AG09309 (cell line): ENCODE results near the gene APPL2.
A peak's percentile ranks its signal among the peaks of the same experiment; 100 is the strongest.

Source experiments
- DNase-seq: peaks from one replicate; pipeline ENCODE4 v3.0.0-alpha.2; 2010; ENCODE audit warnings: low read depth
- H3K4me3 ChIP-seq: 2 replicates; pipeline ENCODE4 v1.5.1; 2011; ENCODE audit warnings: mild to moderate bottlenecking, low read depth, low read length, moderate library complexity; ENCODE audit not compliant: control insufficient read depth
- TF ChIP-seq, protein P1 (sequence below): IDR thresholded peaks from 2 replicates; pipeline ENCODE4 v1.5.1; 2011; ENCODE audit warnings: mild to moderate bottlenecking, low read depth, low read length, inconsistent platforms; ENCODE audit not compliant: insufficient read depth, control insufficient read depth; ENCODE audit errors: missing control alignments

APPL2 gene

DNA sequence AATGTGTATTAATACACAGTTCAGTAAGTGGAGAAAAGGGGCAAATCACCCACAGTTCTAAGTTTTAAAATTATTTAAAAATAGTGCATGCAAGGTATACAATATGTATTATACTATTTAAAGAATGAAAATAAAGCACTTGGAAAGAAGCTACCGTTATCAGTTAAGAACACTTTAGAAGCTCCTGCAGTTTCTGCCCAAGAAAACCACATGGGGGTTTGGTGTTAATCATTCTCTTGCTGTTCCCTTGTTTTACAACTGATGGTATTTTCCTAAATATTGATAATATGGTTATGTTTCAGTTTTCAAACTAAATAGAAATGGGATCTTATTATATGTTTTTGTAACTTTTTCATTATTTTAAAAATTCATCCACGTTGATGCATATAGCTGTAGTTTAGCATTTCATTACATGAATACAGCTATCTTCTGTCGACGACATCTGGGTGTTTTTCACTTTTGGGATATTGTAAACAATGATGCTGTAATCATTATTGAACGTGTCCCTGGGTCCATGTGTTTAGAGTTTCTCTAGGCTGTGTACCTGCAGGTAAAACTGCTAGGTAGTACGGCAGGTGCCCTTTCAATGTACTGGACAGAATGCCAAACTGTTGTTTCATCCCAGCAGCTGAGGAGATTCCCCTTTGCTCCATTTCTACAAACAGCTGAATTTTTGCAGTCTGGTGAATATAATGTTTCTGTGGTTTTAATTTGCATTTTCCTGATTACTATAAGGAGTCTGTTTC is 64.1 kb downstream of the APPL2 start:
- no peak overlapping the region for H3K4me3 ChIP-seq
- no peak for DNase-seq
- TF ChIP-seq, protein P1, sequence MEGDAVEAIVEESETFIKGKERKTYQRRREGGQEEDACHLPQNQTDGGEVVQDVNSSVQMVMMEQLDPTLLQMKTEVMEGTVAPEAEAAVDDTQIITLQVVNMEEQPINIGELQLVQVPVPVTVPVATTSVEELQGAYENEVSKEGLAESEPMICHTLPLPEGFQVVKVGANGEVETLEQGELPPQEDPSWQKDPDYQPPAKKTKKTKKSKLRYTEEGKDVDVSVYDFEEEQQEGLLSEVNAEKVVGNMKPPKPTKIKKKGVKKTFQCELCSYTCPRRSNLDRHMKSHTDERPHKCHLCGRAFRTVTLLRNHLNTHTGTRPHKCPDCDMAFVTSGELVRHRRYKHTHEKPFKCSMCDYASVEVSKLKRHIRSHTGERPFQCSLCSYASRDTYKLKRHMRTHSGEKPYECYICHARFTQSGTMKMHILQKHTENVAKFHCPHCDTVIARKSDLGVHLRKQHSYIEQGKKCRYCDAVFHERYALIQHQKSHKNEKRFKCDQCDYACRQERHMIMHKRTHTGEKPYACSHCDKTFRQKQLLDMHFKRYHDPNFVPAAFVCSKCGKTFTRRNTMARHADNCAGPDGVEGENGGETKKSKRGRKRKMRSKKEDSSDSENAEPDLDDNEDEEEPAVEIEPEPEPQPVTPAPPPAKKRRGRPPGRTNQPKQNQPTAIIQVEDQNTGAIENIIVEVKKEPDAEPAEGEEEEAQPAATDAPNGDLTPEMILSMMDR = no peak

DNA sequence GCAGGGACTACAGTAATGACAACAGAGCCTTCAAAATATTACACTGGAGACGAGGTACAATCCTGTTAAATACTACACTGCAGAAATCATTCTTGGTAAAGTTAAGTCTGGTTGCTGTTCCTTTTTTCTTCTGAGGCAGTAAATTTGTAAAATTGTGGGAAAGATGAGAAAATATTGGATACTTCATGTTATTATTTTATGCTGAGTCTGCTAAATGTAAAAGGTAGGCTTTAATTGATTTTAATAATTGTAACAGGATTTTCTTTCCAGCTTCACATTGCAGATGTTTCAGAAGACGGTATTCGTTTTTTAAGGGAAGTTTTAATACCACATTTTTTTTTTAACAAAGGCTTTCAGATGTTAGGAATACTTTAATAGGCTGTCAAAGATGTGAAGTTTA is 65.8 kb downstream of the APPL2 start:
- DNase-seq = no peak
- H3K4me3 ChIP-seq = no peak overlapping the region
- TF ChIP-seq, protein P1 = no peak

DNA sequence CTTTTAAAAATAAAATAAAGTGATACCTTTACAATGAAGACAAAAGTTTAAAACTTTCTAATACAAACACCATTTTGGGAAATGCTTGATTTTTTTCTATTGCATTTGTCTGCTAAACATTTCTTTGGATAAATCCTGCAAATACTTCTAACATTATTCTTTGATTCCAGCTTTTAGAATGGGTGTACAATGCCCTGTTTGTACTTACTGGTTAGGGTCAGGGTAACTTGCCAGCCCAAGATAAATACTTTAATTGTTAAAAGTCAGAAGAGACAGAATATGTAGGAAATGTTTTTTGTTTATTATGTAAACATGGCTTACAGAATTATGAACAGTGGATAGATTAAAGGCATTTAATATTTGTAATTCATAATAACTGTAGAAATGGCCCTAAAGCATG is 68.0 kb downstream of the APPL2 start:
- H3K4me3 ChIP-seq = no peak overlapping the region
- TF ChIP-seq, protein P1 = no peak
- no peak for DNase-seq

DNA sequence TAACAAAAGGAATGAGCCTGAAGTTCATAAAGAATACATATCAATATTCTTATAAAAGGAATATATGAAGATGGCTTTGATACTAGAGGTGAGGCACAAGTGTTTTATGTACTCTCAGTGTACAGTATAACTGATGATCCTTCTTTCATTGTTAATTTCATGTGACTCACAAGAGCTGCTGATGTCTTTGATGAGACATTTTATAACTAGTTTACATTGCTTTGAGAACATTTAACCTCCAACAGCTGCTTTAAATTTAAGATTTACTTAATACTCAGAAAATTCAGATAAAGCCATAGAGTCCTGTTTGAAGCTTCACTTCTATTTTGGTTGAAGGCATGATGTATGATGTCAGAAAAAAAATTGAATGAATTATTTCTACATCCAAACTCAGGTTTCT is 68.6 kb downstream of the APPL2 start:
- TF ChIP-seq, protein P1 = no peak
- no peak overlapping the region for H3K4me3 ChIP-seq
- peak; percentile 24 for DNase-seq

DNA sequence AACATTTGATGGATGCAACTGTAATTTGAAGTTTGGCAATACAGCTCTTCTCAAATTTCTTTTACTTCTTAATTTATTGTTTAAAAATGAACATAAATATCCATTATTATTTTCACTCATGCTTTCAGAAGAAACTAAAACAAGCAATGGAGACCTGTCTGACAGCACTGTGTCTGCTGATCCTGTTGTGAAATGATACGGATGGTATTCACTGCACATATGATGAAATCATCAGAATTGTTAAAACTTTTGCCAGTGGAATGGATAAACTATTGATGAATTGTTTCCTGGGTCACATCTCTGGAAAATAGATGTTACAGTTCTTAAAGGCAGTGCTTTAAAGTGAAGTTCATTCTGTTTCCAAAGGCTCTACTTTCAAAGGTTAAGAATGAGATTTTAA is 69.2 kb downstream of the APPL2 start:
- no peak overlapping the region for H3K4me3 ChIP-seq
- peak; percentile 2 for DNase-seq
- TF ChIP-seq, protein P1 = no peak

DNA sequence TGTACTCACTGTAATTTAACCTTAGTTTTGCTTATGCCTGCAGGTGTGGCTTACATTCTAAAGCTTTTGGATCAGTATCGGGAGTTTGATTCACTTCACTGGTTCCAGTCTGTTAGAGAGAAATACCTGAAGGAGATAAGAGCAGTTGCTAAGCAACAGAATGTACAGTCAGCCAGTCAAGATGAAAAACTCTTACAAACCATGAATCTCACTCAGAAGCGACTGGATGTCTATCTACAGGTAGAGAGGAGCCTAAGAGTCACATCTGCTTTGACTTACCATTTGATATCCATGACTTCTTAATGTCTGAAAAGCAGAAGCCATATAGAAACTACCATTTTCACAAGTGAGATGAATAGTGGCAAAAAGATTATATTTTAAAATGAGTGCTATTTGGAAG is 71.9 kb downstream of the APPL2 start:
- no peak for DNase-seq
- TF ChIP-seq, protein P1 = no peak
- no peak overlapping the region for H3K4me3 ChIP-seq
